Stimulated activated CD4-positive, alpha-beta T cell treated with anti-CD3 and anti-CD28 coated beads, Interleukin-15, amount 100 ng/mL, for 48 hours (primary cell): ENCODE measurements around the gene TRPV3.
"Not testable (repeated sequence)": the region's sequence is repeated elsewhere in the genome, so short reads cannot be mapped to it uniquely, and the experiment has no call there.

Experiments used
- DNase-seq, 2 donors: peaks; one replicate each; pipeline ENCODE4 v3.0.0-alpha.2; 2020; ENCODE audit warnings: low read depth in 2 of 2

The TRPV3 gene

DNA sequence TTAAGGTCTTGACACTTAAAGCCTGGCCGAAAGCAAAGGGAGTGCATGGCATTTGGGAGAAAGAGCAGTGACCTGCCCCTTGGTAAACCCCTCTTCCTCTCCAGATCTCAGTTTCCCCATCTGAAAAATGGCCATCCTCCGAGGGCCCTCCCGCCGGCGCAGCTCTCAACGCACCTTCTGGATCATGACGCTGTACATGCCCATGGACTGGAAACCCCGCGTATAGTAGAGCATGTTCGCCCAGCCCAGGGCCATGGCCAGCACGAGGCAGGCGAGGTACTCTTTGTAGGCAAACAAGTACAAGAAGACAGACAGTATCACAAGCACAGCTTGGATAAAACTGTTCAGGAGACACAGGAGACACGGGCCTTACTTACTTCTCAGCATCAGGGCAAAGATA, 33.6 kb downstream of the TRPV3 start:
- DNase-seq: no peak

GRCh38 chr17:3519472-3519871, 38.1 kb downstream of the TRPV3 start:
- DNase-seq: not testable (repeated sequence)

GRCh38 chr17:3514873-3515272, 42.7 kb downstream of the TRPV3 start:
- no peak for DNase-seq

- DNase-seq: not testable (repeated sequence)
Observed at GRCh38 chr17:3514167-3514566, 43.4 kb downstream of the TRPV3 start.

DNA sequence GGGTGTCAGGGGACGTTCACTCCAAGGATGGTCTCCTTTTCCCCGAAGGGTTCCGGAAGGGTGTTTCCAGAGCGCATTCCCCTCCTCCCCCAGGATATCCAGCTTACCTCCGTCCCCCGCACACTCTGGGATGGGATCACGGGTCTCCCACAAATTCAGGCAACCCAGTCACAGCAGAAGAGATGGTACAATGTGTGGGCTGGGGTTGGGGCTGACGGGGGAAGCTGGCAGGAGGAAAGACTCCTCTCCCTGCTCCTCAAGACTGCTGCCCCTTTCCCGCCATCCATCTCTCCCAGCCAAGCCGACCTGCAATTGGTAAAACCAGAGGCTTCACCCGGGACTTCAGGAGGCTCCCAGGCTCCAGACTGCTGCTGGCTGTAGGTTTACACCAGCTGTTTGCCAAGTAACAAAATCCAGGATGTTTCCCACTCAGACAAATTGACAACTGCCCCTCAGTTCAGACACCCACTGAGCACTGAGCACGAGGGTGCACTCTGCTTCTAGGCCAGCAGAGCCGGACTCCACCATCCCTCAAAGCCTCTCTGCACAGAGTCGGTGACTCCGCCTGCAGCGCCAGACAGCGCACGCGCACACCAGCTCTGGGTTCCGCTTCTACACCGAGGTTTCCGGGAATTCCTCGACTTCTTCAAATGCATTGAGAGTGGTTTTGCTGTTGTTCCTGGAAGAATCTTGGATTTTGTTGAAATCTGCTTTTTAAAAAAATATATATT, 44.1 kb downstream of the TRPV3 start:
- DNase-seq: no peak

DNA sequence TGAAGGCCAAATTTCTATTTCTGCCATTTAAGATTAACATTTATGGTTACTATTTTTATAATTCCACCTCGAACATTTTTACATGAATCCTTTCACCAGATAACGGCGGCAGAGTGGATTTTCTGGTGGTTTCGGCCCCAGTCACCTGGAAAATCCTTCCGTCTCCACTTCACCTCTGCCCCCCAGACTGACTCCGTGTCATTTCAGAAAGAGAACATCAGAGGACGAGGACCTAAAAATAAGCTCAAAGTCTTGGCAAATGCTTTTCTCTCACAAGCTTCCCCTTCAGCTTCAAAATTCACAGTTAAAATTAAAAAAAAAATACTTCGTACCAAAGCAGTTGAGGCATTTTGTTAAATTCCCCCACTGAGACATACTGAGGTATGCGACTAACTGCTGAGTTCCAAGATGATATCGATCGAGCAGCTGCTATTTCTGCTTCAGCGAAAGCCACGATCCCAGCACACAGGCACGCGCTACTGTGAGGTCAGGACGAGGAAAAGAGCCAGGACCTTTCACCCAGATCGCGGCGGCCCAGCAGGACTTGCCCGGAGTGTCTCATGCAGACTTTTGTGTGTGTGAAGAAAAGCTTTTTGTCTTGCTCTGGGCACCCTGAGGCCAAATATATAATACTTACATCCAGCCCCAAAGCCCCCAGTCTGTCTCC, 45.0 kb downstream of the TRPV3 start:
- DNase-seq: no peak

DNA sequence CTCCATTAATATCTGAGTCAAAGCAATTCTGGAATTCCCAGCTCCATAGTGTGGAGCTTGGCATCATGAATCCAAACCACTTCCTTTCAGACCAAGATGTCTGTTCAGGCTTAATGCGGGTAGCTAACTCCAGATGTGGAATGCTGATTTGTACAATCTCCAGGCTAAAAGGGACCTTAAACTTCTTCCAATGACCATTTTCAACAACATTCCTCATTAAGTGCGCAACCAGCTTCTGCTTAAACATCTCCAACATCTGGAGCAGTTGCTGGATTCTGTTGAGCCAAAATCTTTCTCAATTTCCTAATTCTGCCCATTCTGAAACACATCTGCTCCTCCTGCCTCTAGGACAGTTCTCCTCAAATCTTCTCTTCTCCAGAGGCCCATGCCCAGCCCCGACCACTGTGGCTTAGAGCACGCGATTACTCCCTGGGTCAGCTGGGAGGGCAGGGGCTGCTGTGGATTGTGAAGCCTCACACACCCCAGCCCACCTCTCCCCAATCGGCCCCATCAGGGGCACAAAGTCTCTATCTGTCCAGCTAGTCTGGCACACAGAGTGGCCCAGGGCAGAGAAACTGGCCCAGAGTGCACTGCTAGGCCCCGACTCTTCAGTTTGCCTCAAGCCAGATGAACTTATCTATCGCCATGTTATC, 45.6 kb downstream of the TRPV3 start:
- no peak for DNase-seq

DNA sequence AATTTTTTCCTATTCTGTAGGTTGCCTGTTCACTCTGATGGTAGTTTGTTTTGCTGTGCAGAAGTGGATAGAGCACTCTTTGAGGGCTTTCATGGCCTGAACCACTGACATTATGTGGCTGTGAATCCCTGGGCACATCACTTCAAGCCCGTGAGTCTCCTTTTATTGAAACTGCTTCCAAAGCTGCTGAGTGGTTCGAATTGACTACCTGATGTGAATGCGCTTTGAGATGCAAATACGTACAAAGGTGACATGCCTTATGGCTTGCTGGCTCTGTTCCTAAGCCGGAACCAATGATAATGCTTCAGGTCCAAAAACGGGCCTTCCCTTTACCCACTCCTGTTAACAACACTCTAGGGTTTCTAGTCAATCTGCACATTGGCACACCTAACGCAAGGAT, 47.5 kb downstream of the TRPV3 start:
- DNase-seq: no peak

- no peak for DNase-seq
Observed at GRCh38 chr17:3507869-3508268, 49.7 kb downstream of the TRPV3 start.

GRCh38 chr17:3507071-3507470, 50.5 kb downstream of the TRPV3 start:
- no peak for DNase-seq

GRCh38 chr17:3506054-3506453, 51.6 kb downstream of the TRPV3 start:
- DNase-seq: no peak

DNA sequence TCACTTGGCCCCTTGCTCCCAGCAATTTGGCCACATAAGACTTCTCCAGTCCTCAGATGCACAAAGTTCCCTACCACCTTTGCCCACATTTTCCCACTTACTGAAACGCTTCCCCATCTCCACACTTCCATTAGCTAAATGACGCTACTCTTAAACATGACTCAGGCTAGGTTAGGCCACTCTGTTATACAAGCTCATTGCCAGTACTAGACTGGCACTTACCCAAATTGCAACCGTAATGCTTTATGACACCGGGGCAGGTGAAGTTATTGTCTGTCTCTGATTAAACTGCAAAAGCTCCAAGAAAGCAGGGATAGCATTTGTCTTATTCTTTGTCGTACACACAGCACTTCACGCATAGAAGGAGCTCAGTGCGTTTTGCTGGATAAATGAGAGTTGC, 52.6 kb downstream of the TRPV3 start:
- DNase-seq: no peak

- no peak for DNase-seq
Observed at GRCh38 chr17:3503285-3503684, 54.3 kb downstream of the TRPV3 start.

DNA sequence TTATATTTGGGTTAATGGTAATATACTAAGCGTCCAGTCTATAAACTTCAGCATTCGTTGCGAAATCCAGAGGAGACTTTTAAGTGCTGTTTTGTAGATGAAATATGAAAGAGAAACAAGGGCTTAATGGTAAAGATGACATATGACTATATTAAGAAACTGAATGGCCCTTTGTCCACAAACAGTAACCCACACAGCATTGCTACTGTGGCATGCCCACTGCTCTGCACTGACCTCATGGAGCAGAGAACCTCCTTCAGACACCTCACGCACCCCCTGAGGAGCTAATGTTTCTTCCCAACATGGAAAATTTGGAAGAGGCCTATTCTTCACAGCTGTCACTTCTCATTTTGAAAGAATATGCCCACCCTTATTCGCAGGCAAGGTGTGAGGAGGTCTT, 55.1 kb downstream of the TRPV3 start:
- no peak for DNase-seq

DNA sequence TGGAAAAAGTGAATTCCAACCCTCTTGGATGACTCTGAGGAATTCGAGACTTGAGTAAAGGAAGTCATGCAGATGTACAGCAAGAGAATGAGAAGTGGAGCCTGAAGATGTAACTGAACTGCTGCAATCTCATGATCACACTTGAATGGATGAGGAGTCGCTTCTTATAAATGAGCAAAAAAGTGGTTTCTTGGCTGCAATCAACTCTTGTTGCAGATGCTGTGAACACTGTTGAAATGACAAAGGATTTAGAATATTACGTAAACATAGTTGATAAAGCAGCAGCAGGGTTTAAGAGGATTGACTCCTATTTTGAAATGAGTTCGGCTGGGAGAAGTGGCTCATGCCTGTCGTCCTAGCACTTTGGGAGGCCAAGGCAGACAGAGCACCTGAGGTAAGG, 56.3 kb downstream of the TRPV3 start:
- no peak for DNase-seq

DNA sequence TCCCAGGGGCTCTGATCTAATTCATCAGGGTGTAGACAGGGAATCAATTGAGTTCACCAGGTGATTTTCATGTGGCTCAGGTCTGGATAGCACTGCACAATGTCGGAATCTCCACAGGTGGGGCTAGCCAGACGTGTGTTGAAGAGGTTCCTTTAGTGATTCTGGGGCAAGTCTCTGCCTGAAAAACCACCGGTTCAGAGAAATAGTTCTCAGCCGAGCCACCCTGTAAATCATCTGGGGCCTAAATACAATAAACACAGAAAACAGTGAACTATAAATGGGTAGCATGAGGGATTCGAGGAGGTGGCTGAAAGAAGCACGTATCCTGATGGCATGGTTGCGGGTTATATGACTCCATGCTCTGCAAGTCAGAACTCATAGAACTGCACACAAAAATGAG, 60.5 kb downstream of the TRPV3 start:
- DNase-seq: no peak

DNA sequence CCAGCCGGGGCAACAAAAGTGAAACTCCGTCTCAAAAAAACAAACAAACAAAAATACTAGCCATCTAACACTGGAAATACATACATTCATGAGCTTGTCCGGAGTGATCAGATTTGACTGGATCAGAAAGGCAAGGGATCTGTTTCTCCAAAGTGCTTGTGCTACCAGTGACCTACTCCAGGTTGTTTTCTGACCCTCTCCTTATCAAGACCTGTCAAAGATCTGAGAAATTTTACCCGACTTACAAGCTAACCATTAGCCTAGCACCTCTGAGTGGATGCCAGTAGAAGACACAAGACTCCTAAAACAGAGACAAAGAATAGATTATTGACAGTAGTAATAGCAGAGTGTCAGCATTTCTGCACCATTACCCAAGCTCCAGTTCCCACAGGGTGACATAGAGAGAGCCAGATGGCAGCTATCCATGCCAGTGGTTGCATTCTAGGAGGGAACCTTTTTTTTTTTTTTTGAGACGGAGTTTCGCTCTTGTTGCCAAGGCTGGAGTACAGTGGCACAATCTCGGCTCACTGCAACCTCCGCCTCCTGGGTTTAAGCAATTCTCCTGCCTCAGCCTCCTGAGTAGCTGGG, 72.0 kb downstream of the TRPV3 start:
- DNase-seq: no peak

DNA sequence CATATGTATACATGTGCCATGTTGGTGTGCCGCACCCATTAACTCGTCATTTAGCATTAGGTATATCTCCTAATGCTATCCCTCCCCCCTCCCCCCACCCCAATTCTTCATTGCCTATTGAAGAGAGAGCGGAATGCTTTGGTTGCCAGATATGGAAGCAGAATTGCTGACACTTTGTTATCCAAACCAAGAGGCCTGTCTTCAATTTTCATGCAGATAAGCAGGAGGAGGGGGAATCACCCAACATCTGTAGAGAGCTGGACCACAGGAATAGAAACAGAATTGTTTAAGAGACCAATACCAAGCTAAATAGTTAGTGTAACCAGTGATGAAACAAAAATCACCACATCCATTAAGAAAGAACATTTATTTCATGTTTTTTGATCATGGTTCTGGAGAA, 74.8 kb downstream of the TRPV3 start:
- DNase-seq: no peak

- DNase-seq: no peak
Observed at GRCh38 chr17:3479988-3480387, 77.6 kb downstream of the TRPV3 start.

DNA sequence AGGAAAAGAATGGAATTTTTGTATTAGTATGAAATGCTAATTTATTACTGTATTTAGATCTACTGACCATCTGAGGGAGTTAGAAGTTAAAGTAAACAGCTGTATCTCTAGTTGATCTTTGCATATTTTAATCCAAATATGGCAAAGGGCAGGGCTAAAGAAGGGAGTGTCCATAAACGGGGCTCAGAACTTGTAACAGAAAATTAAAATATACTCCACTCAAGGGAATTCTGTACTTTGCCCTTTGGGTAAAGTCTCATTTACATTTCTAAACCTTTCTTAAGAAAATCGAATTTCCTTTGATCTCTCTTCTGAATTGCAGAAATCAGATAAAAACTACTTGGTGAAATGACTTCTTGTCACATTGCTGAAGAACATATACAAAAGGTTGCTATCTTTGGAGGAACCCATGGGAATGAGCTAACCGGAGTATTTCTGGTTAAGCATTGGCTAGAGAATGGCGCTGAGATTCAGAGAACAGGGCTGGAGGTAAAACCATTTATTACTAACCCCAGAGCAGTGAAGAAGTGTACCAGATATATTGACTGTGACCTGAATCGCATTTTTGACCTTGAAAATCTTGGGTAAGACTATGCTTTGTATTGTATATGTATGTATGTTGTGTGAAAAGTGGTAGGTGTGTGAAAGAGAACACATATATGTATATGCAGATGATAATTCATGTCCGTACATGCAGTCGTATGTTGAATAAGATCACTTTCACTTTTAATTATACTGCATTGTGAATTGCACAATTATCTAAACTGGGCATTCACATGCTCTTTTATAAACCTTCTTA, 81.6 kb downstream of the TRPV3 start, which contains the start of gene ASPA:
ASPA (plus strand) TSS at position 186 of the 799 bp plus-strand sequence; CDS start at position 349, 163 bp downstream.
- DNase-seq: no peak

GRCh38 chr17:3475251-3475685, 82.3 kb downstream of the TRPV3 start:
- no peak for DNase-seq

DNA sequence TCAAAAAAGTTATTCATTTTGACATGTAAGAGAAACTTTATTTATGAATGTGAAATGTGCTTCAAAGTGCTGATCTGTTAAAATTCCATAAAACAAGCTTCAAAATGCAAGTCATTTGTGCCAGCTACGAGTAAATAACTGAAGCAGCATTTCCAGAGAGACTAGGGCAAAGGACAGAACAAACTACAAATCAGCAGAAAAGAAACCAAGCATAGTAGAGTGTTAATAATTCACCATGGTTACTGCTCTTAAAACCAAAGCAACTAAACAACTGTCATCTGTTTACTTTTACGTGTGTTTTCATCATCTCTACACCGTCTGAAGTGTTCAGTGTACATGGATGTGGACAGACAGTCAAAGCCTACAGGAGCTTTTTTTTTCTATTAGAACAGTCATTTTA, 83.4 kb downstream of the TRPV3 start:
- no peak for DNase-seq
